AG04450 (cell line): Measurements from ENCODE around the gene LEO1. TPM values are rescaled to one million over a fixed set of nuclear protein-coding genes. Genes with fewer than 3 reads are reported as not detected.

Source experiments
- CTCF ChIA-PET: fragments of 300-600, 350-600 bp; formaldehyde crosslinking; extraction: SDS; loops from one replicate; lab custom pipeline; 2022; ENCODE audit warnings: antibody characterized with exemption, inconsistent platforms; lab: Charles Lee
- POLR2A ChIA-PET: fragments of 350-600 bp; formaldehyde crosslinking; extraction: SDS; loops from one replicate; lab custom pipeline; 2021; ENCODE audit warnings: antibody characterized with exemption, inconsistent platforms; lab: Yijun Ruan, JAX
- DNase-seq: peaks from one replicate; pipeline ENCODE4 v3.0.0-alpha.2; 2011; ENCODE audit warnings: low read depth, low spot score
- H3K27ac ChIP-seq: one replicate; pipeline ENCODE4 v1.5.1; 2012; ENCODE audit warnings: low read depth, low read length, control low read depth
- H3K27me3 ChIP-seq: one replicate; pipeline ENCODE4 v1.6.0; 2012; ENCODE audit warnings: low read length; ENCODE audit not compliant: control insufficient read depth, insufficient read depth
- H3K4me3 ChIP-seq: 2 replicates; pipeline ENCODE4 v1.5.1; 2011; ENCODE audit warnings: mild to moderate bottlenecking, low read depth, low read length, control low read depth
- H3K9me3 ChIP-seq: 2 replicates; pipeline ENCODE4 v1.5.1; 2012; ENCODE audit warnings: low read length; ENCODE audit not compliant: control insufficient read depth, insufficient read depth
- polyA plus RNA-seq: library from polyadenylated mRNA; depleted of rRNA; stranded (reverse); fragments of >200 nt; gene quantifications from 2 replicates; pipeline ENCODE4 v1.2.3, GENCODE V29; 2011
- TF ChIP-seq, protein P1 (sequence below): IDR thresholded peaks from 2 replicates; pipeline ENCODE4 v1.5.1; 2011; ENCODE audit warnings: low read depth, low read length, control low read depth, inconsistent platforms

Gene LEO1
- polyA plus RNA-seq, 1 experiment: 8.0 TPM

DNA sequence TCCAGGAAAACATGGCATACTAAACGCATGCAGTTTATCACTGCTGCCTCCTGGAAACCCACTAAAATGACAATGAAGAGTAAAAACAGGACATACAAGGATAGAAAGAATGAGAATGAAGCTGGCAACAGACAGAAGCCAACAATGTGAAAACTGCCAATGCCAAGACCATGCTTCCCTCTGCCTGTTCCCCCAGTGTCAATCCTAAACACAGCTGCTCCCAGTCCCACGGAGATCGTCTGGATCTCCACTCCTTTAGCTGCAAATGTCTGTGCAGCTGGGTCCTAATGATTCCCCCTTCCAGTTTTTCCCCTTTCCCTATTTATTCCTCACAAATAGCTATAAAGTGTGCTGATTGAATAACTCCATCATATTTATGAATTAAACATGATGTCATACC lies 16.1 kb downstream of the LEO1 start:
- ChIA-PET POLR2A (no interaction called here), CTCF (interaction anchor here (0.6 kb wide), 2 partner anchors 47 to 280 kb away, joined by 3 to 4 read pairs; no protein-coding TSS in a partner anchor)
- Histone ChIP-seq H3K9me3 (no peaks in the 10 kb centered on the region), H3K27ac (no peak overlapping the region), H3K4me3 (no peak overlapping the region), H3K27me3 (no peaks in the 10 kb centered on the region)
- no peak for DNase-seq
- TF ChIP-seq, protein P1, sequence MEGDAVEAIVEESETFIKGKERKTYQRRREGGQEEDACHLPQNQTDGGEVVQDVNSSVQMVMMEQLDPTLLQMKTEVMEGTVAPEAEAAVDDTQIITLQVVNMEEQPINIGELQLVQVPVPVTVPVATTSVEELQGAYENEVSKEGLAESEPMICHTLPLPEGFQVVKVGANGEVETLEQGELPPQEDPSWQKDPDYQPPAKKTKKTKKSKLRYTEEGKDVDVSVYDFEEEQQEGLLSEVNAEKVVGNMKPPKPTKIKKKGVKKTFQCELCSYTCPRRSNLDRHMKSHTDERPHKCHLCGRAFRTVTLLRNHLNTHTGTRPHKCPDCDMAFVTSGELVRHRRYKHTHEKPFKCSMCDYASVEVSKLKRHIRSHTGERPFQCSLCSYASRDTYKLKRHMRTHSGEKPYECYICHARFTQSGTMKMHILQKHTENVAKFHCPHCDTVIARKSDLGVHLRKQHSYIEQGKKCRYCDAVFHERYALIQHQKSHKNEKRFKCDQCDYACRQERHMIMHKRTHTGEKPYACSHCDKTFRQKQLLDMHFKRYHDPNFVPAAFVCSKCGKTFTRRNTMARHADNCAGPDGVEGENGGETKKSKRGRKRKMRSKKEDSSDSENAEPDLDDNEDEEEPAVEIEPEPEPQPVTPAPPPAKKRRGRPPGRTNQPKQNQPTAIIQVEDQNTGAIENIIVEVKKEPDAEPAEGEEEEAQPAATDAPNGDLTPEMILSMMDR: no peak

DNA sequence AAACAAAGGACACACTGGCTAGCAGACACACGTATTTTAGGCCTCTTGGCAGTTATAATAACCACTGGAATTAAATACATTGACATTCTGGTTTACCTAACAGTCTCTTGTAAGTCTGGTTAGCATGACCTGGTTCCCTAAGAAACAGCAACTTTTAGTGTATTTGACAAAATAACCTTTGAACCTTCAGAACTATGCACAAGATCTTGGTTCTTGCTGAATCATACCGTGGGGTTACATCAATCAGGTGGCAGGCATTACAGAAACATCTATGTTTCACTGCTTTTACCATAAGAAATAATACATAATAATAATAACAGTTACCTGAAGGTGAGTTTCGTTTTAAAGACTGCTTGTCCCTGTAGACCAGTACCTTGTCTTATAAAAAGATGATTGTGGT lies 18.8 kb downstream of the LEO1 start:
- TF ChIP-seq, protein P1: no peak
- ChIA-PET CTCF (no interaction called here), POLR2A (no interaction called here)
- Histone ChIP-seq H3K4me3 (no peak overlapping the region), H3K9me3 (no peaks in the 10 kb centered on the region), H3K27me3 (no peaks in the 10 kb centered on the region), H3K27ac (no peak overlapping the region)
- DNase-seq: no peak

DNA sequence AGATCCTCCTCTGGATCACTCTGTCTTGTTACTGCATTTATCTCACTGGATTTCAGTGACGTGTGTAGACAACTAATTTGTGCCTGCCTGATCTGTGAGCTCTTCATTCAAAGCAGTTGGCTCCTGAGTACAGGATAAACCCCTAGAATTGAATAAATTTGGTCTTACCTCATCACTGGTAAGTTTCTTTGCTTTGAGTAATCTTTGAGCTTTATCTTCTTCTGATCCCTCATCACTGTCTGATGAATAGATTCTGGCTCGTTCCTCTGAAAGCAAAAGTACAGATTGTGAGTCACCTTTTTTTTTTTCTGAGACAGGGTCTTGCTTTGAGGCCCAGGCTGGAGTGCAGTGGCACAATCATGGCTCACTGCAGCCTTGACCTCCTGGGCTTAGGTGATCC lies 24.5 kb downstream of the LEO1 start:
- no peak overlapping the region for H3K4me3 ChIP-seq
- DNase-seq: no peak
- CTCF ChIA-PET: interaction anchor here (0.6 kb wide), 1 partner anchor 233 kb away, joined by 4 read pairs; no protein-coding TSS in a partner anchor
- H3K27ac ChIP-seq: no peak overlapping the region
- no peaks in the 10 kb centered on the region for H3K27me3 ChIP-seq
- TF ChIP-seq, protein P1: no peak
- POLR2A ChIA-PET: no interaction called here
- H3K9me3 ChIP-seq: no peaks in the 10 kb centered on the region

DNA sequence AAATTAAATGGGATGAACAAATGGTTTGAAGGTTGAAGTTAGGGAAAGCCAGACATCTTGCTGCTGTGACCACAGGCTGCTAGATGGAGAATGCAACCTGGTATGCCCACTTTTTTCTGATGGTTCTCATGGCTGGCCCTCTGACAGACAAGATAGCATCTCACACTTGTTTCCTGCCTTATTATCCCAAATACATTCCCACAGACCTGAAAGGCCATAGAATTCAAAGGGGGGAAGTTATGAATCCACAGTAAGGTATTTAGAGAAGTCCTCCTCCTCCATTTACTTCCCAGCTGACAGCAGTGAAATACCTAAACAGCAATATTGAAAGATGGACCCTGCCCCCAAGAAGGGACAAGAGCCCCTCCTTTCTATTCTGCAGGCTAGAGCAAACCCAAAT lies 32.4 kb downstream of the LEO1 start:
- Histone ChIP-seq H3K4me3 (no peak overlapping the region), H3K9me3 (no peaks in the 10 kb centered on the region), H3K27ac (peak overlapping the region; percentile 24), H3K27me3 (no peaks in the 10 kb centered on the region)
- ChIA-PET CTCF (no interaction called here), POLR2A (no interaction called here)
- no peak for DNase-seq
- TF ChIP-seq, protein P1: no peak

DNA sequence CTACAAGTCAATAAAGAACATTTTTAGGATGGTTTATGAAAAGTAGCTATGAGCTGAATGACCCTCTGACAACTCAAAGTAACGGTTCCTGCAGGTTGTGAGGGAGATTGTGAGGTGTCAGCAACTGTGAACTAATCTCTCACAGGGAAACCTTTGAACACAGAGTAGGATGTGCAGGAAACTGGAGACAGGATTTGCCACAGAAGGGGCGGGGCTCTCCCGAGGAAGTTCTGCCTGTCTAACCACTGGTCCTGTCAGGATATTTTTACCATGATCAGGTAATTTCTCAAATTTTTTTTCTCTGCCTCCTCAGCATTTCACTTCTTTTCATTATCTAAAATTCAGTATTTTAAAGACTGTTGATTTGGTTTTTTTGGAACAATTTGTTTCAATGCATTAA lies 33.3 kb downstream of the LEO1 start:
- CTCF ChIA-PET: no interaction called here
- no peak for DNase-seq
- Histone ChIP-seq H3K4me3 (no peak overlapping the region), H3K27me3 (no peaks in the 10 kb centered on the region), H3K9me3 (no peaks in the 10 kb centered on the region), H3K27ac (no peak overlapping the region)
- TF ChIP-seq, protein P1: no peak
- POLR2A ChIA-PET: no interaction called here
